ENCODE results near the gene ASXL2. TPM values are rescaled to one million over a fixed set of nuclear protein-coding genes. Genes with fewer than 3 reads are reported as not detected.

ASXL2 gene
- total RNA-seq, 1 experiment from 2014 or later: 32.7 TPM

DNA sequence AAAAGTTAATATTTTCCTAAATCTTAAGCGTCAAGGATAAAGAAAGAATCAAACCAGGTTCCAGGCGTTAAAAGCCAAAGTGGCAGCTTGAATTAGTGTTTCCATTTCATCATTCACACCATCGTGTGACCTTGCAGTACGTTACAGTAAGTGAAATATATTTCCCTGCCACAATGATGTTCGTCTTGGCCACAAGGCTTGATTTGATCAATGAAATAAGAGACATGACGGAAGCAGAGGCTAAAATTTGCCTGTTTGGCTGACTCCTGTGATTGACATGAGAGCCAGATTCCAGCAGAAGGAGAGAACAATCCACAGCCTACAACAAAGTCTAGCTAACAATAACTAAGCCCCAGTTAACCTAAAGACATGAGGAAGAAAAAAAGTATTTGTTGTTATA lies 62.0 kb downstream of the ASXL2 start:
- Histone ChIP-seq H2BK20ac (ENCODE audit: low read depth, low read length, poor library complexity, severe bottlenecking) (no peak overlapping the region), H2BK12ac (ENCODE audit: insufficient read length, low read depth, low read length) (no peak overlapping the region), H3K18ac (ENCODE audit: insufficient read length, low read depth, low read length) (no peak overlapping the region), H3K79me2 (ENCODE audit: insufficient read depth, low read length) (0 out of 2 replicates have a peak, but pooled peaks cover 2% of the 10 kb centered on the region), H3K23ac (ENCODE audit: insufficient read length, low read depth, low read length) (no peak overlapping the region), H3K23me2 (ENCODE audit: insufficient read length, low read depth, low read length, poor library complexity, severe bottlenecking) (no peaks in the 10 kb centered on the region), H2BK15ac (ENCODE audit: low read depth, low read length) (no peak overlapping the region), H3K27me3 (ENCODE audit: insufficient read depth, low read length) (no peaks in the 10 kb centered on the region), H3K4me1 (ENCODE audit: insufficient read depth, low read length) (no peaks in the 10 kb centered on the region), H4K5ac (ENCODE audit: insufficient read length, low read depth, low read length) (no peak overlapping the region), H3K27ac (ENCODE audit: insufficient read length, low read depth, low read length) (no peak overlapping the region), H2BK120ac (ENCODE audit: low read depth, low read length, poor library complexity, severe bottlenecking) (no peak overlapping the region), H3K9ac (ENCODE audit: extremely low read depth, insufficient read length, low read length) (no peak overlapping the region), H3K9me3 (ENCODE audit: control insufficient read depth, low read depth, low read length) (no peaks in the 10 kb centered on the region), H3K4ac (ENCODE audit: low read depth, low read length) (no peak overlapping the region), H2AFZ (ENCODE audit: low read length) (no peak overlapping the region), H4K20me1 (ENCODE audit: control insufficient read depth, insufficient read depth, insufficient read length) (no peaks in the 10 kb centered on the region), H2BK5ac (ENCODE audit: insufficient read length, low read length) (no peak overlapping the region), H4K8ac (replicated peaks; ENCODE audit: insufficient read length, low read depth, low read length) (no peak overlapping the region), H3T11ph (ENCODE audit: low read length) (no peak overlapping the region), H2AK5ac (ENCODE audit: insufficient read length, low read length) (no peak overlapping the region), H3K56ac (ENCODE audit: insufficient read length, low read depth, low read length) (no peak overlapping the region), H3K4me2 (ENCODE audit: insufficient read depth, insufficient read length, low read length) (no peak overlapping the region), H3K79me1 (ENCODE audit: insufficient read depth, low read depth, low read length, poor library complexity, severe bottlenecking) (no peaks in the 10 kb centered on the region), H4K91ac (ENCODE audit: insufficient read length, low read depth, low read length) (no peak overlapping the region), H3K14ac (ENCODE audit: insufficient read depth, low read length) (no peak overlapping the region)
- TF ChIP-seq, protein P1, sequence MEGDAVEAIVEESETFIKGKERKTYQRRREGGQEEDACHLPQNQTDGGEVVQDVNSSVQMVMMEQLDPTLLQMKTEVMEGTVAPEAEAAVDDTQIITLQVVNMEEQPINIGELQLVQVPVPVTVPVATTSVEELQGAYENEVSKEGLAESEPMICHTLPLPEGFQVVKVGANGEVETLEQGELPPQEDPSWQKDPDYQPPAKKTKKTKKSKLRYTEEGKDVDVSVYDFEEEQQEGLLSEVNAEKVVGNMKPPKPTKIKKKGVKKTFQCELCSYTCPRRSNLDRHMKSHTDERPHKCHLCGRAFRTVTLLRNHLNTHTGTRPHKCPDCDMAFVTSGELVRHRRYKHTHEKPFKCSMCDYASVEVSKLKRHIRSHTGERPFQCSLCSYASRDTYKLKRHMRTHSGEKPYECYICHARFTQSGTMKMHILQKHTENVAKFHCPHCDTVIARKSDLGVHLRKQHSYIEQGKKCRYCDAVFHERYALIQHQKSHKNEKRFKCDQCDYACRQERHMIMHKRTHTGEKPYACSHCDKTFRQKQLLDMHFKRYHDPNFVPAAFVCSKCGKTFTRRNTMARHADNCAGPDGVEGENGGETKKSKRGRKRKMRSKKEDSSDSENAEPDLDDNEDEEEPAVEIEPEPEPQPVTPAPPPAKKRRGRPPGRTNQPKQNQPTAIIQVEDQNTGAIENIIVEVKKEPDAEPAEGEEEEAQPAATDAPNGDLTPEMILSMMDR (conservative IDR thresholded peaks at IDR 0.05): no peak
- WGBS (ENCODE audit: extremely low coverage, insufficient read length, low lambda C conversion rate): no CpG with 5 or more reads among the region's 6 CpGs
- Mint-ChIP-seq H3K27ac (peak overlapping the region in 1 of 3 experiments; percentile 11; a peak in 1 of 7 replicates), H3K4me3 (no peak overlapping the region), H3K4me1 (peaks cover 15 to 19% of the 10 kb centered on the region in 2 experiments), H3K9me3 (no peaks in the 10 kb centered on the region), H3K27me3 (ENCODE audit: low read depth) (no peaks in the 10 kb centered on the region), H3K36me3 (ENCODE audit: insufficient read depth in 1 of 3, low read depth in 3 of 3) (peaks cover 2 to 9% (median 4%) of the 10 kb centered on the region in 3 experiments; a peak in 4 of 7 replicates)
- DNase-seq: no peak
